Measurements from ENCODE around the gene GJC2.

DNA sequence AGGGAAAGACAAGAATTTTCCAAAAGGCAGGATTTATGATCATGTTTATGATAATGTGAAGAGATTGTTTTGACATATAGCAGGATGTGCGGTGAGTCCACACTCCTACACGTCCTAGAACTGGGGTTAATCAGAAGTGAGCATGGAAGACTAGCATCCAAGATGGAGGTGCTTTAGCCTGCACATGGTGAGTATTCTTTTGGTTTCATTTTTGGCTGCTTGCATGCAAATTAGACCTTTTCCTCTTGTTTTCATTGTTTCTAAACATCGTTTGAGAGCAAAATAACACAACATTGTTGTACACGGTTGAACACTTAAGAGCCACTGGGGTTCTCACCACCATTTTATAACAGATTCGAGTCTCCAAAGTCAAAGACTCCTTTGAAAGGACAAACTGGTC lies 24.5 kb upstream of the GJC2 start:
- TF ChIP-seq TAF1 (IDR thresholded peaks at IDR 0.05; ENCODE audit: low read depth) (no peak), REST (IDR thresholded peaks at IDR 0.05; ENCODE audit: low read depth) (no peak), USF1 (IDR thresholded peaks at IDR 0.05) (no peak)
